NCI-H524 (cell line): ENCODE data around the gene RASGRP3.

Experiments
- DNase-seq, 2 experiments: peaks; one replicate each; lab custom pipeline; 2025; lab: John Stamatoyannopoulos, UW

RASGRP3 gene

DNA sequence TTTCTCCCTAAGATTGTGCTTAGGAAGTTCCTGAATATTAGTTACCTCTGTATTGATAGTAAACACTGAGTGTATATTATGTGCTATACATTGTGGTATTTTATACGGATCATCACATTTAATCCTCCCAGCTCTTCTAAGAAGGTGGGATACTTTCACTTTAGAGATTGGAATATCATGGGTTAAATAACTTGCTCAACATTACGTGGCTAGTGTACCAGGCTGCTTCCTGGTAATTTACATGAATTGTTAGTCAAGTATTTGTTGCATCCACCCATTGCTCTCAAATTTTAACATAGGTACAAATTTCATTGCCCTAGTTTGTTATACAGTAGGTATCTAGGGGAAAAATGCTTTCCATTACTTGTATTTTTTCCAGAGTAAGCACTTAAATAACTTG is 101.2 kb downstream of the RASGRP3 start:
- DNase-seq: no peak

DNA sequence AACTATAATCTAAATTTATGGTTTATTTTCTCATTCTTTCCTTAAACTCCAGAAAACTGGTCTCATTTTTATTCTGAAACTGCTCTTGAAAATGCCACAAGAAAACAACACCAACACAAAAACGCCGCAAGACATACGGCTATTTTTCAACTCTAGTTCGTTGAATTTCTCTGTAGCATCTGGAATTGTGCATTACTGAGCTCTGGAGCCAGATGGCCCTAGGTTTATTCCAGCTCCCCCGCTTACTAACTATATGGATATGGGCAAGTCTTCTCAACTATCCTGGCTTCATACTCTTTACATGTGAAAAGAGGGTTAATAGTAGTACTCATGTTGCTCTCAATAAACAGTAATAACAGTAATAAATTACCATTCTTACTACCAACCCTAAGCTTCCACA is 102.8 kb downstream of the RASGRP3 start:
- DNase-seq: peak in 1 of 2 experiments; percentile 56

DNA sequence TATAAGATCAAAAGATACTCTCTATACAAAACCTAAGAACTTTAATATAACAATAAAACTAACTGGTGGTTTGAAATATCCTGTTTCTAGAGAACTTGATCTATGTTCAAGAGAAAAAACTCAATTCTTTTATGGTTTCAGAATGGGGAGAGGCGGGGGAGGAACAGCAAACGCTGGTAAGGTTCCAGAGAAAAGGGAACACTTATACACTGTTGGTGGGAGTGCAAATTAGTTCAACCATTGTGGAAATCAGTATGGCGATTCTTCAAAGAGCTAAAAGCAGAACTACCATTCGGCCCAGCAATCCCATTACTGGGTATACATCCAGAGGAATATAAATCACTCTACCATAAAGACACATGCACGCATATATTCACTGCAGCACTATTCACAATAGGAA is 105.4 kb downstream of the RASGRP3 start:
- no peak for DNase-seq

DNA sequence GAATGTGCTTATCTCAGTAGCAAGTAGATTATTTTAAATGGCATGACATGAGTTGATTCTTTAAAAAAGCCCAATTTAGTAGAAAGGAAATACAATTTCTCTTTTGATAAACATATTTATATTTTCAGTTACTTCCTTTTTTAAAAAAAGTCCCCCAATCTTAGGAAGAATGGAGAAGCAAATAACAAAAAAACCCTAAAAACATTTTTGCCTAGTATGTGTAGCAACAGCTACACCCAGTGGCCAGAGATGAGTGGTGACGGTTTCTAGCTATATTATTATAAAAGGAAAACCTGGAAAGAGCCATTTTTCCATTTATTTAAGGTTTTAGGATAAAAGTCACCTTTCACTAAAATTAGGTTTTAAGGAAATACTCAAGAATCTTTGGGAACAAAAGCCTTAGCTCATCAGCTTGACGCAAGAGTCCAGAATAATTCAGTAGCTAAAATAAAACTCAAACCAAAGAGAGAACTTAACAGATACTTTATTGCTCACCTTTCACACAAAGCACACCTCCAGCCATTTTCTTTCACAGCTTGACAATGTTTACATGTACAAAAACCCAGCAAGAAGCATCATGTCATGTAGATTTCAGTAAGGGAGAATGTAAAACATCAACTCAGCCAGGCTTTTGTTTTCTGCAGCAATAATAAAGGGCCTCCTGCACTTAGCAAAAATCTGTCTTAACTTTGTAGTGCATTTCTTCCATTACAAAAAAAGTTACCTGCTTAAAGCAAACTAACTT is 106.9 kb downstream of the RASGRP3 start:
- DNase-seq: peak in 1 of 2 experiments; percentile 29

DNA sequence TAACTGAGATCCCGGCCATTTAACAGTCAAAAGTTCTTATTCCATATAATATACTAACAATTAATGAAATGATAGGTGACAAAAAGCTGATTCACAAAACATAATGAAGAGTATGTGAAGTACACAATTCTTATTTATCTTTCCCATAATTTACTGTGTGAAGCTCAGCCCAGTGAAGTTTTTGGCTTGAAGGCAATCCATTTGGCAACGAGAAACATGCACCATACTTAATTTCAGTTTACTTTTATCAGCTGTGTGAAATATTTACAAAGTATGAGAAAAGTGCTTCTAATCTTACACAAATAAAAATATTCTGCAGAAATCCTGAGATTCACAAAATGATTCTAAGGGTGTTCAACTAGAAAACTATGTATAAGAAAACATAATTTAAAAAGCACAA is 110.3 kb downstream of the RASGRP3 start:
- no peak for DNase-seq

DNA sequence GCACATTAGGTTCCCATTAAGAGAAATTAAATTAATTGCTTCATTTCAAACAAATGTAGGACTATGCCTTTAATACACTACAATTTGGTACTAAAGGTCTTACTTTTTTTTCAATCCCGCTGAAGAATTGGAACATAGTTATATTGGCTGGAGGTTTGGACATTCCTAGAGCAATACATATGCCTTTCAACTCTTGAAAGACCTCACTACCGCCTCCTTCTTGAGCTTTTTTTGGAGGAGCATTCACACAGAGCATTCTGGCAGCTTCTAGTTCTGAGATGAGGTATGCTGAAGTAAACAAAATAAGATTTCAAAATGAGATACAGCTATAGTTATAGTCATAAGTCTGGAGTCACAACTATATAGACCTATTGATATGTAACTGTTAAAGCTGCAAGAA is 111.8 kb downstream of the RASGRP3 start:
- DNase-seq: no peak

DNA sequence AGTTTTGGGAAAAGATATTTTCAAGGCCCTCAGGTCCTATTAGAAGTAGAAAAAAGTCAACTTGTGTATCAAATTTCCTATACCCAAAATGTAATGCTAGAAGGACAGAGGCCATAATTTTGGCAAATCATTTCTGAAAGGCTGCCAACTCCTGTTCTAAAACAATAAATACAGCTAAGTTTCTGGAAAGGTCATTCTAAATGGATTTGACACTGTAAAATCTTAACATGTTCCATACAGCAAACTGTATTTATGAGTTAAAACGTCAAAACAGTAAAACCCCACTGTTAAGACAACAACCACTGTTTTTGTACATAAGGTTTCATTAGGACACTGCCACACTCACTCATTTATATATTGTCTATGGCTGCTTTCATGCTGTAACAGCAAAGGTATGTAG is 113.0 kb downstream of the RASGRP3 start:
- no peak for DNase-seq

DNA sequence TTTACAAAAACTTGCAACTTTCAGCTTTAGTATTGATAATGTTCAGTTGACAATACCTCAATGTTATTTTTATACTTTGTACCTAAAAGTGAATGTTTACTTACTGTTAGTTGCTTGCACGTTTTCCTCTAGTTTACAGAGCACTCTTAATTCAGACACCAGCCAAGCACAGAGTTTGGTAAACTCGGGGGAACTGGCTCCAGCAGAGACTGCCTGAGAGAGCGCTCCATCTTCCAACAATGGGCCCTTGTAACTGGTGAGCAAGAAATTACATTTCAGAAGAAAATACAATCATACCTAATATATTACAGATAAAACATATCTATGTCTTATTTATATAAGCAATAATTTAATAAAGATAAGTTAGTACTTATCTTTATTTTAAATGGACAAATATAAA is 118.9 kb downstream of the RASGRP3 start:
- DNase-seq: no peak

DNA sequence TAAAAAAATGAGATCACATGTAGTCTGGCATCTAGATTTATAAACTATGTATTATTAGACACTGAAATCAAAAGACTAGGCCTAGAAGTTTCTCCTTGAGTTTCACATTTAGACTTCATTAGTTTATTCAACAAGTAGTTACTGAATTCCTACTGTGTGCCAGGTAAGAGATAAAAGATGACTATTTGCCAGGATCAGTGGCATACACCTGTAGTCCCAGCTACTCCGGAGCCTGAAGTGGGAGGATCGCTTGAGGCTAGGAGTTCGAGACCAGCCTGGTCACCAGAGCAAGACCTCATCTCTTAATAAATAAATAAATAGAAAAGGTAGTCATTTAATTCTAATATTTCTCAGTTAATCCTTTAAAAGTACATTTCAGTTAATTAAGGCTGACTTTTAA is 120.6 kb downstream of the RASGRP3 start:
- DNase-seq: no peak

DNA sequence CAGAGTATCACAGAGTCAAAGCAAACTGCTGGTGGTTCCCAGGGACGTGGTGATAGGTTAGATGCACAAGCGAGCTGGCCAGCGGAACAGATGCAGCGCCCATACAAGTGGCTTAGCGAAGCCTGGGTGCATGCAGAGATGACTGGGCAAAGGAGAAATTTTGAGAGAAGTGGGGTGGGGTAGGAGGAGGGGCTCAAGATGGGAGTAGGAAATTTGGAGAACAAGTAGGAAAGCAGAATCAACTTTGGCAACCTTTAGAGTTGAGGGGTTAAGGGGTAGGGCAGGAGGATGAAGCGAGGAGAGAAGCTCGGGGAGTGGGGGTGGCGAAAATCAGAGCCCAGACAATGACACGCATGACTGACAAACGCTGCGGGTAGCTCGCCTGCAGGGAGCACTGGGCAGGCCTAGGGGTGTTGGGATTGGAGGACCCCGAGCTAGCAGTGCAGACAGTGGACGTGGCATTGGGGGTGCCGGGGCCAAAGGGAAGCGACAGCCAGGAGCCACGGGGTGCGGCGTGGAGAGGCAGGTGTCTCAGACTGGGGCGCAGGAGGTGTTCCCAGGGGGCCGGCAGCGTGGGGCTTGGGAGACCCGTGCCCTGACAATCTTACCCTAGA is 122.2 kb downstream of the RASGRP3 start:
- DNase-seq: peak; percentile 62 to 79

DNA sequence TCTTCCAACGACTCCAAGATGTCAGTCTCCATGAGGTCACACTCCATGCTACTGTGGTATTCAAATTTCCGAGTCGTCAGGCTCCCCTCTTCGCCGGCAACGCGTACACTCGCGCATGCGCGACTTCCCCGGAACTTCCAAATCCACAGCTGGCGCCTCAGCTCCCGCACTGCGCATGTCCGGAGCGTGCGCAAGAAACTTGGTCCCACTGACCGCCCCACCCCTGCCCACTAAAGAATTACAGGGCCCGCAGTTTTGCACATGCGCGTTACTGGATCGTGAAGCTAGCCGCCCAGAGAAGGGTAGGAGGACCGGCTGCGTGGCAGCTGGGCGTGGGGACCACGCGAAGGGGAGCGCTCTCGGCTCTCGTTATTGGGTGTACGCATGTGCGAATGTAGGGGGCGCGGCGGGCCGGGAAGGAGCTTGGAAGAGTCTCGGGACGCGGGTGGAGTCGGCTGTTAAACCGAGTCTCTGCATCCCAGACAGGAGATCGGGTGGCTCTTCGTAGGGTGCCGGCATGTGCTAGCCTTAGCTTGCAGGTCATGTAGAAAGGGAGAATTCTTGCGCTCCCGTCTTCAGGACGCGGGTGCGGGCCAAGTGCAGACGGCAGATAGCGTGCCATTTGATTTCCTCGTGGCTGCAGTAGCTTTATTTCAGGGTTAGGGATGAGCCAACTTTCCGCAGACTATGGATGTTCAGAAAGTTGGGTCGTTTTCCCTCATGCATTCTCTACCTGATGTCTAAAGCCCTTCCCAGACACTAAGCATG is 122.9 kb downstream of the RASGRP3 start, which contains the start of gene FAM98A:
TSS of gene FAM98A (minus strand) at position 125 of the 768 bp plus-strand sequence. CDS start at position 47, 78 bp downstream.
- DNase-seq: peak; percentile 99 to 100

DNA sequence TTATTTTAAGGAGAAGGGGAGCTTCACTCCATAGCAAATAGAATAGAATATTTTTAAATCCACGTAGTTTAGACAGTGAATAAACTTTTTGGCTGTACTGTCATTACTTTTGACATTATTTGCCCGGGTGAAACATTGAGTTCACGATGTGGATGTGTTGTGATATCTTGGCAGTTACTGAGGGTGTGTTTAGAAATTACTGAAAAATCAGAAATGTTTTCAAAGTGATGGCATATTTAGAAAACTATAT is 123.4 kb downstream of the RASGRP3 start:
- no peak for DNase-seq

DNA sequence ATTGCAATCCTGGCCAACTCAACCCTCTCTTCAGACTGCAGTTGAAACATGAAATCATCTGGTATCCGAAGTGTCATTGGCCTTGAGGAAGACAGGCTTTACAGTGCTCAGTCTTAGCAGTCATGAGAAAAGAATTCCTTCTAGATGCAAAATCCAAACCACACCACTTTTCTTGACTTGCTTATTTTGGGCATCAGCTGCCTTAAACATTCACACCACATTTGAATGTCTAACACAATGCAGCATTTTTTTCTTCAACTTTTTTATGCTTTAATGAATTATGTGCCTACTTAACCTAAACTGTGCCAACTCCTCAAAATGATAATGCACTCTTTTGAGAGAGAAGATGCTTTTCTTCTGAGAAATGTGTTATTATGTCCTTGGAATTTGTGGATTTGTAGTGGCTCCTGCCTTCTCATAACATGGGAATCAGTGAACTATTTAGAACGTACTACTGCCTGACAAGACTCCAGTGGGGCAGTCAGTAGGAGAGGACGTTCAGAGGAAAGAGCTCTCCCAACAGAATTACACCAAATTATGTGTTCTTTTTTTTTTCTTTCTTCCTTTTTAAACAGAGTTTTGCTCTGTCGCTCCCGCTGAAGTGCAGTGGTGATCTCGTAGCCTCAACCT is 125.9 kb downstream of the RASGRP3 start:
- DNase-seq: no peak

DNA sequence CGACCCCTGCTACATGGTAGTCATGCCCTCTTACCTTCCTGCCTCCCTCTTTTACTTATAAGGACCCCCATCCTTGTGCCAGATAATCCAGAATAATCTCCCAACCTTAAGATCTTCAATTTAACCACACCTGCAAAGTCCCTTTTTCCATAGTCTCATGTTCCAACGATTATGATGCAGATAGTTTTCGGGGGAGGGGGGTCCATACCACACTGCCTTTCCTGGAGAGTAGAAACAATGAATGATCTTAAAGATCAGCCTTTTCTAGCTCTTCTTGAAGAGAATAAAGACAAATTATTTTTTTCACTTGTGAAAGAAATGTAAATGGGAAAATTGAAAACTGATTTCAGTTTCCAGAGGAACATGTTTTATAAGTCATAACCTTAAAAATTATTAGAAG is 127.0 kb downstream of the RASGRP3 start:
- DNase-seq: no peak

DNA sequence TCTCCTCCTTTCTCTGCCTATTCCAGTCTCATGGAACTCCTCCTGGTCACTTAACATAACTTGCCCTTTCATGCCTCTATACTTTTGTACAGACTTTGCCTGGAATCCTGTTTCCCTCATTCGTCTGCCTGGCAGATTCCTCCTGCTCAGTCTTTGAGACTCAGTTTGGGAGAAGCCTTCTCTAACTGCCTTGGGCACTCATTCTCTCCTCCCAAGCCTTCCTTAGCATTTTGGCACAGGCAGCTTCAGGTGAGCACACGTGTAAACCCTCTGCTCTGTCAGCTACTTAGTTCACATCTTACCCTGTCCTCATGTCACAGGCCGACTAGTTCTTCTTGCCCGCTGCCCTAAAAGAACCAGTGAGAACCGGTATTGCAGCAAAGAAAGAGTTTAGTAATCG is 128.6 kb downstream of the RASGRP3 start:
- no peak for DNase-seq

DNA sequence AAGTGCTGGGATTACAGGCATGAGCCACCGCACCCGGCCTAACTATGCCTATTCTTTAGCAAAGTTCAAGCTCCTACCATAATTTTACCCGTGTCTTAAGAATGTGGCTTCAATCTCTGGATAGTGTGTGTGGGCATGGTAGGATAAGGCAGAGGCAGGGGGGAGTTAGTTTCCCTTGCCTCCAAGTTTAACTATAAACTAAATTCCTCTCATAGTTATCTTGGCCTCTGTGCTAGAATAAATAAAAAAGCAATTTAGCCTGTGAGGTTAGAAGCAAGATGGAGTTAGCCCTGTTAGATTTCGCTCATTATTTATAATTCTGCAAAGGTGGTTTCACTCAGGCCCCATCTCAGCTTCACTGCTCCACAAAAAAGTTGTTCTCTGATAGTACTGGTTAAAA is 129.7 kb downstream of the RASGRP3 start:
- DNase-seq: no peak

DNA sequence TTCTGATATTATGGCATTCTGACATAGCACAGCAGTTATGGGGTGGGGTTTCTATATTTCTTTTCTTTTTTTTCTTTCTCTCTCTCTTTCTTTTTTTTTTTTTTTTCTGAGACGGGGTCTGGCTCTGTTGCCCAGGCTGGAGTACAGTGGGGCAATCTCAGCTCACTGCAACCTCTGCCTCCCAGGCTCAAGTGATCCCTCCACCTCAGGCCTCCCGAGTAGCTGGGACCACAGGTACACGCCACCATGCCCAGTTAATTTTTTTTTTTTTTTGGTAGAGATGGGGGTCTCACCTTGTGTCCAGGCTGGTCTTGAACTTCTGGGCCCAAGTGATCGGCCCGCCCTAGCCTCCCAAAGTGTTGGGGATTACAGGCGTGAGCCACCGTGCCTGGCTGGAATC is 130.2 kb downstream of the RASGRP3 start:
- DNase-seq: no peak

DNA sequence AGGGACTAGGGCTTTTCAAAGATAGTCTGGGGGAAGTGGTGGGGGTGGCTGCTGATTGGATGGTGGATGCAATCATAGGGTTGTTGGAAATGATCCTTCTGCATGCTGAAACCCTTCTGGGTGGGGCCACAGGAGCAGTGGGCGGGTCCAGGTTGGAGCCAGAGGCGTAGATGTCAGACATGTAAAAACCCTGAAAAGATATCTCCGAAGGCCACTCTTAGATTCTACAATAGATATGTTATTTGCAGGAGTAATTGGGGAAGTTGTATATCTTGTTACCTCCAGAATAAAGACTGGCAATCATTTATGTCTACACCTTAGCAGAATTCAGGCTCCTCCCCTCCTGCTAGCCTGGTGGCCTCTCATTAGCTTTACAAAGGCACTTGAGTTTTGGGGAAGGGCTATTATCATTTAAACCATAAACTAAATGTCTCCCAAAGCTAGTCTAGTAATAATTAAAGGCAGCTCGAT is 130.8 kb downstream of the RASGRP3 start:
- no peak for DNase-seq

DNA sequence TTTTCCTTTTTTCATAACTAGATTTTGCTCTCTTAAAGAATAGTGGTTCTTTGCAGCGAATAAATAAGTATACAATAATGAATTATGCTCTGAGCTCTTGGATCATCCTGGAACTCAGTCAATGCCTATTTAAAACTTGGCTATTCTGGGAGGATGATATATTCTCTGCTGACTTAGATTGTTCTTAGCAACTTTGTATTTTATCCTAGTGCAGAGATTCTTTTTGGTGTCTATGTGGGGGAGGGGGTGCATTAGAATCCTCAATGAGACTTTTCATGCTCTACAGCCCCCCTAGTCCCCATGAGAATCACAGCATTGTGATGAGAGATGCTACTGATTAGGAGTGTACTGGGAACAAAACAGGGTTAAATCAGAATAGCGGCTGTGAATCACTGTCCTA is 131.5 kb downstream of the RASGRP3 start:
- no peak for DNase-seq

DNA sequence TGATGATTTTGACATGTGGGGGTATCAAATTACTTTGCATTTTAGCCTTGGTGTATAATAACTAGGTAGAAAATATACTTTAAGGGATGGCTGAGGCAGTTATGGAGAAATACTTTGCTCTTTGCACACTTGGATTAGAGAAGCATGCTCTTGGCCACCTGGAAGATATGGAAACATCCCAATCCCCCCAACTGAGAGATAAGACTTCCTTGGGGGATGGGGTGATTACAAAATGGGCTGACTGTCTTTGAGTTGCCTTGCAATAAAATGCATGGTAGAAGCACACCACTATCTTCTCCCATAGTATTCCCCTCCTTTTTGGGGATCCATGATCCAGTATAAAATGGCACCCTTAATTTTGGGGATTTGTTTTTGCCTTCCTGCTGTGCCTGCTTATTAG is 137.7 kb downstream of the RASGRP3 start:
- peak in 1 of 2 experiments; percentile 10 for DNase-seq
